D341Med (cell line): ENCODE data around the gene KCNMA1.
"Not testable (repeated sequence)": the region's sequence is repeated elsewhere in the genome, so short reads cannot be mapped to it uniquely, and the experiment has no call there.

ENCODE experiments used
- DNase-seq: peaks from one replicate; pipeline ENCODE4 v3.0.0; 2012; ENCODE audit warnings: low spot score

KCNMA1 gene

GRCh38 chr10:77637532-77638320 is at the start of gene KCNMA1:
Gene KCNMA1, minus strand, starts transcription at chr10:77637808.
- peak; percentile 71 for DNase-seq

- no peak for DNase-seq
Measured at GRCh38 chr10:77686650-77687417, 49.2 kb upstream of the KCNMA1 start.

- no peak for DNase-seq
Measured at GRCh38 chr10:77686096-77686495, 48.5 kb upstream of the KCNMA1 start.

- no peak for DNase-seq
Measured at GRCh38 chr10:77685432-77685831, 47.8 kb upstream of the KCNMA1 start.

- DNase-seq: not testable (repeated sequence)
Measured at GRCh38 chr10:77683088-77683432, 45.5 kb upstream of the KCNMA1 start.

- DNase-seq: no peak
Measured at GRCh38 chr10:77682393-77683087, 44.9 kb upstream of the KCNMA1 start.

- DNase-seq: no peak
Measured at GRCh38 chr10:77681839-77682238, 44.2 kb upstream of the KCNMA1 start.

GRCh38 chr10:77680811-77681210 is 43.2 kb upstream of the KCNMA1 start:
- DNase-seq: no peak

- no peak for DNase-seq
Measured at GRCh38 chr10:77680065-77680464, 42.5 kb upstream of the KCNMA1 start.

- no peak for DNase-seq
Measured at GRCh38 chr10:77679217-77679616, 41.6 kb upstream of the KCNMA1 start.

GRCh38 chr10:77678146-77678545 is 40.5 kb upstream of the KCNMA1 start:
- DNase-seq: no peak

GRCh38 chr10:77675347-77675746 is 37.7 kb upstream of the KCNMA1 start:
- no peak for DNase-seq

- no peak for DNase-seq
Measured at GRCh38 chr10:77673515-77674140, 36.0 kb upstream of the KCNMA1 start.

GRCh38 chr10:77673101-77673500 is 35.5 kb upstream of the KCNMA1 start:
- no peak for DNase-seq

GRCh38 chr10:77671594-77672252 is 34.1 kb upstream of the KCNMA1 start:
- DNase-seq: no peak

- no peak for DNase-seq
Measured at GRCh38 chr10:77670817-77671443, 33.3 kb upstream of the KCNMA1 start.

GRCh38 chr10:77669892-77670291 is 32.3 kb upstream of the KCNMA1 start:
- DNase-seq: no peak

- no peak for DNase-seq
Measured at GRCh38 chr10:77667426-77668324, 30.1 kb upstream of the KCNMA1 start.

GRCh38 chr10:77666821-77667220 is 29.2 kb upstream of the KCNMA1 start:
- no peak for DNase-seq

GRCh38 chr10:77664696-77665095 is 27.1 kb upstream of the KCNMA1 start:
- no peak for DNase-seq
